Measurements from ENCODE around the gene DNAJA3.

The DNAJA3 gene

GRCh38 chr16:4409081-4409932, 16.4 kb upstream of the DNAJA3 start:
- no peak for DNase-seq (ENCODE audit: low read depth in 2 of 2)
- TF ChIP-seq, protein P1, sequence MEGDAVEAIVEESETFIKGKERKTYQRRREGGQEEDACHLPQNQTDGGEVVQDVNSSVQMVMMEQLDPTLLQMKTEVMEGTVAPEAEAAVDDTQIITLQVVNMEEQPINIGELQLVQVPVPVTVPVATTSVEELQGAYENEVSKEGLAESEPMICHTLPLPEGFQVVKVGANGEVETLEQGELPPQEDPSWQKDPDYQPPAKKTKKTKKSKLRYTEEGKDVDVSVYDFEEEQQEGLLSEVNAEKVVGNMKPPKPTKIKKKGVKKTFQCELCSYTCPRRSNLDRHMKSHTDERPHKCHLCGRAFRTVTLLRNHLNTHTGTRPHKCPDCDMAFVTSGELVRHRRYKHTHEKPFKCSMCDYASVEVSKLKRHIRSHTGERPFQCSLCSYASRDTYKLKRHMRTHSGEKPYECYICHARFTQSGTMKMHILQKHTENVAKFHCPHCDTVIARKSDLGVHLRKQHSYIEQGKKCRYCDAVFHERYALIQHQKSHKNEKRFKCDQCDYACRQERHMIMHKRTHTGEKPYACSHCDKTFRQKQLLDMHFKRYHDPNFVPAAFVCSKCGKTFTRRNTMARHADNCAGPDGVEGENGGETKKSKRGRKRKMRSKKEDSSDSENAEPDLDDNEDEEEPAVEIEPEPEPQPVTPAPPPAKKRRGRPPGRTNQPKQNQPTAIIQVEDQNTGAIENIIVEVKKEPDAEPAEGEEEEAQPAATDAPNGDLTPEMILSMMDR (IDR thresholded peaks at IDR 0.05; ENCODE audit: low read depth, low read length), result no peak
- no peak overlapping the region for H3K4me3 ChIP-seq (replicated peaks in 1 of 2; ENCODE audit: low read depth in 2 of 2, low read length in 2 of 2)

DNA sequence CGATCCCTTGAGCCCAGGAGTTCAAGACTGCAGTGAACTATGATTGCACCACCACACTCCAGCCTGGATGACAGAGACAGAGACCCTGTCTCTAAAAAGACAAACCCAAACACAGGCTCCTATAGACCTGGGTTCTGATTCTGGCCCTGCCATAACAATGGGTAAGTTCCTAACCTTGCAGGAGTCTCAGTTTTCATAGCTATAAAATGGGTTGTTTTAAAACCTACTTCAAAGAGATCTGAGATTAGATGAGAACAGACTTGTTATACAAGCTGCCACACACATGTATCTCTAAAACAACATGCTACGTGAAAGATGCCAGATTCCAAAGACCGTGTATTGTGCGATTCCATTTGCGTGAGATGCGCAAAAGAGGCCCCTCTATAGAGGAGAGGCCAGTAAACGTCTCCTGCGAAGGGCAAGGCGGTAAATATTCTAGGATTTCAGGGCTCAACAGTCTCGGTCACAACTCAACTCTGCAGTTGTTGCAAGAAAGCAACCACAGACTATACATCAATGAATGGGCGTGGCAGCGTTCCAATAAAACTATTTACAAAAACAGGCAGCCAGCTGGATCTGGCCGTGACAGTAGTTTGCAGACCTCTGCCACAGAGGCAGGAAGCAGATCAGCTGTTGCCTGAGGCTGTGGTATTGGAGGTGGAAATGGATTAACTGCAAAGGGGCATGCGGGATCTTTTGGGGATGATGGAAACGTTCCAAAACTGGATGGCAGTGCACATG, 15.2 kb upstream of the DNAJA3 start:
- TF ChIP-seq, protein P1 (IDR thresholded peaks at IDR 0.05; ENCODE audit: low read depth, low read length), result no peak
- H3K4me3 ChIP-seq (replicated peaks in 1 of 2; ENCODE audit: low read depth in 2 of 2, low read length in 2 of 2), result no peak overlapping the region
- DNase-seq (ENCODE audit: low read depth in 2 of 2), result peak; percentile 92 to 93

DNA sequence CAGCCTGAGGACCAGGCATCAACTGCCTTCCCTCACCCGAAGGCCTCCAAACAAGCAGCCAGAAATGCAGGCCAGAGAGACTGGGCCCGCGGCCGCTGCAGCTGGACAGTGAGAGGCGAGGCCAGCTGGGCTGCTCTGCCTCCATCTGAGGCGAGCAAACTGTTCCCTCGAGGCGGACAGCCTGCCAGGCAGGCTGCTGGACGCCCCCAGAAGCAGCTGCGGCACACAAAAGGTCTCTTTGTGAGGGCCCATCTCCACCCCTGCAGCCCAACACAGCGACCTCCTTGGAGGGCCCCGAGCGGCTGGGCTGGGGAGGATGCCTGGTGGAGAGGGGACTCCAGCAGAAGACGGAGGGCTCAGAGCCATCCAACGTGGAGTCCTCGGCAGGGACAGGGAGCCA, 14.0 kb upstream of the DNAJA3 start:
- H3K4me3 ChIP-seq (replicated peaks in 1 of 2; ENCODE audit: low read depth in 2 of 2, low read length in 2 of 2), result no peak overlapping the region
- no peak for DNase-seq (ENCODE audit: low read depth in 2 of 2)
- TF ChIP-seq, protein P1 (IDR thresholded peaks at IDR 0.05; ENCODE audit: low read depth, low read length), result no peak

DNA sequence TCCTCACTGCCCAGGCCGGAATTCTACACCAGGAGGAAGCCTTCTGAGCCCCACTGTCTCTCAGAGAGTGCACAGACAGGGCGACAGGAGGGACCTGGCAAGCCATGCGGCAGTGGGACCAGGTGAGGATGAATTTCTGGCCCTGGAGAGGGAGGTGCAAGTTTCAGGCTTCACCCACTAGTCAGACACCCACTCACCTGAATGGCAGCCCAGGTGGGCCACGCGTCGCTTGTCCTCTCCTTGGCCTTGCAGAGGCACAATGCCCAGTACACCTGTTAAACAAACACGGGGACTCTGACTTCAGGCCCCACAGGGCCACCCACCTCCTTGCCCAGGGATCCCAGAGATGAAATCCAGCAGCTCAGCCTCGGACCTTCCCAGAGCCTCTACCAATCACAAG, 13.5 kb upstream of the DNAJA3 start:
- DNase-seq (ENCODE audit: low read depth in 2 of 2), result no peak
- TF ChIP-seq, protein P1 (IDR thresholded peaks at IDR 0.05; ENCODE audit: low read depth, low read length), result no peak
- H3K4me3 ChIP-seq (replicated peaks in 1 of 2; ENCODE audit: low read depth in 2 of 2, low read length in 2 of 2), result no peak overlapping the region

- DNase-seq (ENCODE audit: low read depth in 2 of 2), result no peak
- TF ChIP-seq, protein P1 (IDR thresholded peaks at IDR 0.05; ENCODE audit: low read depth, low read length), result no peak
- no peak overlapping the region for H3K4me3 ChIP-seq (replicated peaks in 1 of 2; ENCODE audit: low read depth in 2 of 2, low read length in 2 of 2)
Observed at GRCh38 chr16:4412854-4413253, 12.8 kb upstream of the DNAJA3 start.

- TF ChIP-seq, protein P1 (IDR thresholded peaks at IDR 0.05; ENCODE audit: low read depth, low read length), result no peak
- no peak overlapping the region for H3K4me3 ChIP-seq (replicated peaks in 1 of 2; ENCODE audit: low read depth in 2 of 2, low read length in 2 of 2)
- no peak for DNase-seq (ENCODE audit: low read depth in 2 of 2)
Observed at GRCh38 chr16:4414187-4414917, 11.3 kb upstream of the DNAJA3 start.
